C4-2B (cell line): ENCODE data around the gene PSORS1C2.

ENCODE experiments used
- H3K27ac ChIP-seq: fragments of 450-650 bp; 2 replicates; pipeline ENCODE4 v1.5.1; 2017
- ZFX ChIP-seq: fragments of 450-650 bp; IDR thresholded peaks from 2 replicates; pipeline ENCODE4 v1.6.1; 2017
- TF ChIP-seq, protein P1 (sequence below): fragments of 450-650 bp; conservative IDR thresholded peaks from 2 replicates; pipeline ENCODE4 v1.5.1; 2017; ENCODE audit warnings: mild to moderate bottlenecking

The PSORS1C2 gene

GRCh38 chr6:31162463-31163165, 23.7 kb upstream of the PSORS1C2 start:
- TF ChIP-seq ZFX: no peak
- TF ChIP-seq, protein P1, sequence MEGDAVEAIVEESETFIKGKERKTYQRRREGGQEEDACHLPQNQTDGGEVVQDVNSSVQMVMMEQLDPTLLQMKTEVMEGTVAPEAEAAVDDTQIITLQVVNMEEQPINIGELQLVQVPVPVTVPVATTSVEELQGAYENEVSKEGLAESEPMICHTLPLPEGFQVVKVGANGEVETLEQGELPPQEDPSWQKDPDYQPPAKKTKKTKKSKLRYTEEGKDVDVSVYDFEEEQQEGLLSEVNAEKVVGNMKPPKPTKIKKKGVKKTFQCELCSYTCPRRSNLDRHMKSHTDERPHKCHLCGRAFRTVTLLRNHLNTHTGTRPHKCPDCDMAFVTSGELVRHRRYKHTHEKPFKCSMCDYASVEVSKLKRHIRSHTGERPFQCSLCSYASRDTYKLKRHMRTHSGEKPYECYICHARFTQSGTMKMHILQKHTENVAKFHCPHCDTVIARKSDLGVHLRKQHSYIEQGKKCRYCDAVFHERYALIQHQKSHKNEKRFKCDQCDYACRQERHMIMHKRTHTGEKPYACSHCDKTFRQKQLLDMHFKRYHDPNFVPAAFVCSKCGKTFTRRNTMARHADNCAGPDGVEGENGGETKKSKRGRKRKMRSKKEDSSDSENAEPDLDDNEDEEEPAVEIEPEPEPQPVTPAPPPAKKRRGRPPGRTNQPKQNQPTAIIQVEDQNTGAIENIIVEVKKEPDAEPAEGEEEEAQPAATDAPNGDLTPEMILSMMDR: no peak
- no peak overlapping the region for H3K27ac ChIP-seq

GRCh38 chr6:31161216-31162126, 22.6 kb upstream of the PSORS1C2 start:
- H3K27ac ChIP-seq: no peak overlapping the region
- no peak for TF ChIP-seq ZFX
- TF ChIP-seq, protein P1: no peak

DNA sequence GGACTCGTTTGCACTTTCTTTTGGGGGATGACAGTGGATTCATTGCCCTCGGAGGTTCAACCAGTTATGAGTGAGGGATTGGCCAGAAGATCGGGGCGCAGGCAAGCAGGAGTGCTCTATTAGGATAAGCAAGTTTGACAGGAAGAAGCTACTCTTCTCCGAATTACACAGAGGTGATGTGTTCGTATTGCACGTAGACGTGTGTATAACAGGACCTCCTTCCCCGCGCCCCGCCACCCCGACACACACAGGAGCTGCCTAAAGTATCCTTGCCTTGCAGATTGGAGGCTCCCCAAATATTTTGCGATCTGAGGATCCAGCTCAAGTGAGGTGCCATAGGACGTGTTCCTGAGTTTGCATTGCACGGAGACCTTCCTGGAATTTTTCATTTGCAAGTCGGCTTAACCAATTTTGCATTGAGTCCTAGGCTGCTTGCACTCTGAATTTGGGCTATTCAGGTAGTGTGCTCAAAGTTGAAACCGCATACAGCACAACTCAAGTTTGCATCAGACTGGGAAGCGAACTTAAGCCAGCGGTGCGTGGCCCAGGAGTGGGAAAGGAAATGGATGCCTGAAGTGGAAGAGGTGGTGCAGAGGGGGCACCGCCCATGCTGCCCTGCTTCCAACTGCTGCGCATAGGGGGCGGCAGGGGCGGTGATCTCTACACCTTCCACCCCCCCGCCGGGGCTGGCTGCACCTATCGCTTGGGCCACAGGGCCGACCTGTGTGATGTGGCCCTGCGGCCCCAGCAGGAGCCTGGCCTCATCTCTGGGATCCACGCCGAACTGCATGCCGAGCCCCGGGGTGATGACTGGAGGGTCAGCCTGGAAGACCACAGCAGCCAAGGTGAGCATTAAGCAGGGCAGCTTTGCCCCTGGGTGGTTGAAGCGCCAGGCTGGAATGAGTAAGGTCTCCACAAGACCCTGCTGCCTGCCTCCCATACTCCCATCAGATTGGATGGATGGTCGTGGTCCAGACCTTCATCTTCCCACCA, 20.3 kb upstream of the PSORS1C2 start:
- TF ChIP-seq, protein P1: no peak
- no peak for TF ChIP-seq ZFX
- H3K27ac ChIP-seq: peak overlapping the region; percentile 78

GRCh38 chr6:31158140-31158862, 19.4 kb upstream of the PSORS1C2 start, which contains the start of gene TCF19:
Gene TCF19, plus strand, starts transcription at chr6:31158589. Its CDS starts 881 bp downstream, at chr6:31159470.
- H3K27ac ChIP-seq: peak within 1 kb of the TSS; percentile 78
- TF ChIP-seq, protein P1: no peak
- TF ChIP-seq ZFX: peak; percentile 25; the same call in 1 of the 2 replicates

DNA sequence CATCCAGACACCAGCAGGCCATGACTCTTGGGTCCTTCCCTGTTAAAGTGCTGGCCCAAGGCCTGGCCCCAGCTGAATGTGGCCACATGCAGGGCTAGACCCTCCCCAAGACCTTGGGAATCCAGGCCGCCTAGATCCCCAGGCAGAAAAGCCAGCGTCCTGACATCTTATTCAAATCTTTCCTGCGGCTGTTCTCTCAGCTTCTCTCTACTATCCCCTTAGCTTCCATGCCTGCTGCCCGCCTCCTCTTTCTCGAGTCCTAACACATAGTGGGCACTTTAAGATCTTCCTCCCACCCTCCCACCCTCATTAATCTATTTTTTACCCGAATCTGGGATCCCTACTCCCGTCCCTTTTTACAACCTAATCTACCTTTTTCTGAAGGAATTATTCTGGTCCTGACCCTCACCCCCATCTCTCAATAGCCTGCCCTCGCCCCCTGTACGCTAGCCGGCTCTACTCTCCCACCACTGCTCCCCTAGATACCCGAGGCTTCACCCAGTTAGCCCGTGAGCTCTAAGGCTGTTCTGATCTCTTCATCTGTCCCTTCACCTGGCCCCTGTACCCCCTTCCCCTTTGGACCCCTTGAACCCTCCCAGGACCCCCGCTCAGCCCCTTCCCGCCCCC, 18.8 kb upstream of the PSORS1C2 start, which contains the start of gene CCHCR1:
CCHCR1 (minus strand) TSS at position 290 of the 627 bp plus-strand sequence; CDS start at position 88, 202 bp downstream.
- TF ChIP-seq, protein P1: no peak
- TF ChIP-seq ZFX: no peak
- peak within 1 kb of the TSS; percentile 78 for H3K27ac ChIP-seq

GRCh38 chr6:31156641-31157040, 17.8 kb upstream of the PSORS1C2 start:
- TF ChIP-seq ZFX: no peak
- H3K27ac ChIP-seq: no peak overlapping the region
